GM23338 (cell line): ENCODE data around the gene ZNF292. TPM values are rescaled to one million over a fixed set of nuclear protein-coding genes. Genes with fewer than 3 reads are reported as not detected.

Source experiments
- ATAC-seq: fragments of 200-7000 bp; cut with Tn5 transposase; 3 replicates; pipeline ENCODE4 v1.9.1; 2020
- DNase-seq: peaks from one replicate; pipeline ENCODE4 v3.0.0-alpha.2; 2015; ENCODE audit warnings: low spot score
- H2AFZ ChIP-seq: fragments of 200-600 bp; sonication (generic); 2 replicates; pipeline ENCODE4 v1.8.0; 2016; ENCODE audit warnings: antibody characterized with exemption, mild to moderate bottlenecking, moderate library complexity
- H3F3A ChIP-seq: fragments of 200-600 bp; sonication (generic); replicated peaks from 2 replicates; pipeline ENCODE4 v1.8.0; 2017; ENCODE audit warnings: antibody characterized with exemption, mixed run types, low read depth
- H3K27ac ChIP-seq: fragments of 200-600 bp; sonication (generic); 2 replicates; pipeline ENCODE4 v1.6.1; 2016; ENCODE audit warnings: low read depth
- H3K27me3 ChIP-seq: fragments of 200-600 bp; sonication (generic); 2 replicates; pipeline ENCODE4 v1.8.0; 2016; ENCODE audit warnings: mild to moderate bottlenecking, mixed run types, moderate library complexity; ENCODE audit not compliant: insufficient read depth
- H3K36me3 ChIP-seq: fragments of 200-600 bp; sonication (generic); 2 replicates; pipeline ENCODE4 v1.8.0; 2016; ENCODE audit warnings: mild to moderate bottlenecking; ENCODE audit not compliant: insufficient read depth
- H3K4me1 ChIP-seq: fragments of 200-600 bp; sonication (generic); 2 replicates; pipeline ENCODE4 v1.8.0; 2016; ENCODE audit warnings: mild to moderate bottlenecking, moderate library complexity; ENCODE audit not compliant: insufficient read depth
- H3K4me2 ChIP-seq: fragments of 200-600 bp; sonication (generic); 2 replicates; pipeline ENCODE4 v1.7.1; 2017; ENCODE audit warnings: mixed run types
- H3K4me3 ChIP-seq: fragments of 200-600 bp; sonication (generic); 2 replicates; pipeline ENCODE4 v1.6.1; 2016; ENCODE audit warnings: mixed run types
- H3K79me2 ChIP-seq: fragments of 200-600 bp; sonication (generic); replicated peaks from 2 replicates; pipeline ENCODE4 v1.8.0; 2017; ENCODE audit warnings: mild to moderate bottlenecking; ENCODE audit not compliant: insufficient read depth
- H3K9me2 ChIP-seq: fragments of 200-600 bp; sonication (generic); 2 replicates; pipeline ENCODE4 v1.8.0; 2017; ENCODE audit not compliant: insufficient read depth
- H4K20me1 ChIP-seq: fragments of 200-600 bp; sonication (generic); replicated peaks from 2 replicates; pipeline ENCODE4 v1.8.0; 2017; ENCODE audit warnings: mild to moderate bottlenecking; ENCODE audit not compliant: insufficient read depth
- H3K27ac Mint-ChIP-seq: 2 replicates; pipeline ENCODE4 v1.8.0; 2020; ENCODE audit warnings: inconsistent platforms, mild to moderate bottlenecking, moderate library complexity, mixed read lengths
- H3K27me3 Mint-ChIP-seq: 3 replicates; pipeline ENCODE4 v1.8.0; 2022; ENCODE audit warnings: low read depth, mild to moderate bottlenecking, moderate library complexity, mixed read lengths, inconsistent platforms; ENCODE audit not compliant: insufficient read depth, poor library complexity
- H3K36me3 Mint-ChIP-seq: 3 replicates; pipeline ENCODE4 v1.8.0; 2021; ENCODE audit warnings: low read depth, mild to moderate bottlenecking, inconsistent platforms, moderate library complexity, mixed read lengths
- H3K4me1 Mint-ChIP-seq: 3 replicates; pipeline ENCODE4 v1.8.0; 2020; ENCODE audit warnings: mild to moderate bottlenecking, inconsistent platforms, mixed read lengths
- H3K4me3 Mint-ChIP-seq: 3 replicates; pipeline ENCODE4 v1.8.0; 2021; ENCODE audit warnings: moderate library complexity, mild to moderate bottlenecking, inconsistent platforms, mixed read lengths
- H3K9me3 Mint-ChIP-seq: 3 replicates; pipeline ENCODE4 v1.8.0; 2020; ENCODE audit warnings: moderate library complexity, mild to moderate bottlenecking, inconsistent platforms, mixed read lengths
- CREB1 ChIP-seq: fragments of 250-450 bp; sonication (Bioruptor Pico); IDR thresholded peaks from 2 replicates; pipeline ENCODE4 v1.5.0; 2020; ENCODE audit warnings: low read depth, mild to moderate bottlenecking, moderate library complexity
- CTCF ChIP-seq, 2 experiments: fragments of 200-600 bp in 1 of 2; sonication (generic) in 1 of 2; conservative IDR thresholded peaks; 2 replicates each; pipeline versions ENCODE4 v1.5.1 to v1.6.1; 2016 to 2017; ENCODE audit warnings: antibody characterized with exemption in 2 of 2, low read depth in 2 of 2, mild to moderate bottlenecking in 2 of 2, moderate library complexity in 1 of 2
- ETS1 ChIP-seq: IDR thresholded peaks from 2 replicates; pipeline ENCODE4 v1.6.1; 2016; ENCODE audit warnings: antibody characterized with exemption
- EZH2 ChIP-seq: fragments of 200-600 bp; sonication (generic); IDR thresholded peaks from one replicate; pipeline ENCODE4 v1.8.0; 2017; ENCODE audit warnings: antibody characterized with exemption, mild to moderate bottlenecking, low read depth; ENCODE audit not compliant: unreplicated experiment
- EZH2phosphoT487 ChIP-seq: fragments of 200-600 bp; sonication (generic); IDR thresholded peaks from one replicate; pipeline ENCODE4 v1.8.1; 2018; ENCODE audit warnings: antibody characterized with exemption; ENCODE audit not compliant: unreplicated experiment
- NANOG ChIP-seq: IDR thresholded peaks from 2 replicates; pipeline ENCODE4 v1.6.1; 2016; ENCODE audit warnings: antibody characterized with exemption, borderline replicate concordance
- POLR2AphosphoS5 ChIP-seq: IDR thresholded peaks from 2 replicates; pipeline ENCODE4 v1.6.1; 2016; ENCODE audit warnings: antibody characterized with exemption, low read depth
- STAT1 ChIP-seq: IDR thresholded peaks from one replicate; pipeline ENCODE4 v1.6.1; 2016; ENCODE audit warnings: antibody characterized with exemption; ENCODE audit not compliant: unreplicated experiment
- ZNF114 ChIP-seq: fragments of 250-450 bp; sonication (Bioruptor Pico); IDR thresholded peaks from 2 replicates; pipeline ENCODE4 v1.5.0; 2020; ENCODE audit warnings: mild to moderate bottlenecking, moderate library complexity
- ZNF331 ChIP-seq: fragments of 250-450 bp; sonication (Bioruptor Pico); IDR thresholded peaks from 2 replicates; pipeline ENCODE4 v1.5.0; 2020; ENCODE audit warnings: low read depth, mild to moderate bottlenecking, moderate library complexity
- polyA plus RNA-seq: library from polyadenylated mRNA; unstranded; fragments of >200 nt; fragmentation: Nextera tagmentation; extraction: Ambion mirVana; gene quantifications from 2 replicates; pipeline ENCODE4 v1.2.1, GENCODE V29; 2016
- total RNA-seq: library from RNA; depleted of rRNA; stranded (reverse); fragments of >200 nt; shearing (Covaris generic); gene quantifications from 2 replicates; pipeline ENCODE4 v1.2.3, GENCODE V29; 2014
- TF ChIP-seq, protein P1 (sequence below): IDR thresholded peaks from one replicate; pipeline ENCODE4 v1.6.1; 2018; ENCODE audit warnings: antibody characterized with exemption; ENCODE audit not compliant: unreplicated experiment

ZNF292 gene
- total and polyA plus RNA-seq, 2 experiments from 2014 or later, result 45.7 to 67.9 TPM

DNA sequence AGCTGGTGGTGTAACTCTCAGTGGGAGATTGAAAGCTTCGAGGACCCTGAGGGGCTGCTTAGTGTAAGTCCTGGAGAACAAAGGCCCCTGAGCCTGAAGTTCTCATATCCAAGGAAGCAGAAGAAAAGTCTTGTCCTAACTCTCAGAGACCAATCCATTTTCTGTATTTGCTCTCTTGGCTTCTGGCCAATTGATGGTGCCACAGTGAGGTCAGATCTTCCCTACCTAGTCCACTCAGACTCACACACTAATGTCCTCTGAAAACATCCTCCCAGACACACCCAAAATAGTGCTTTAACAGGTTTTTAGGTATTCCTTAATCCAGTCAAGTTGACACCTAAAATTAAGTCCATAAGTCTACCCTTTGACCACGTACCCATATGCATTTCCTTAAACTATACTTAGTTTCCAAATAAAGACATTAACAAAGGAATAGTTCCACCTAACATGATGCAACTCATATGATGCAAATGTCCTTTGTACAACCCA lies 29.4 kb downstream of the ZNF292 start:
- Histone ChIP-seq H3K27ac (no peak overlapping the region), H3F3A (no peaks in the 10 kb centered on the region), H4K20me1 (peaks cover 19% of the 10 kb centered on the region), H3K79me2 (peaks cover 100% of the 10 kb centered on the region), H3K9me2 (no peaks in the 10 kb centered on the region), H3K4me3 (no peak overlapping the region), H3K4me1 (peaks cover 58% of the 10 kb centered on the region), H3K36me3 (no peaks in the 10 kb centered on the region), H2AFZ (no peak overlapping the region), H3K4me2 (no peak overlapping the region), H3K27me3 (no peaks in the 10 kb centered on the region)
- Mint-ChIP-seq H3K36me3 (peaks cover 15% of the 10 kb centered on the region; the same call in 1 of the 3 replicates), H3K27me3 (peaks cover 7% of the 10 kb centered on the region), H3K27ac (no peak overlapping the region; the same call in 1 of the 2 replicates), H3K4me1 (peaks cover 39% of the 10 kb centered on the region), H3K4me3 (no peak overlapping the region), H3K9me3 (no peaks in the 10 kb centered on the region)
- no peak for ATAC-seq
- TF ChIP-seq ZNF114 (CRISPR knock-in tag) (no peak), ETS1 (no peak)
- TF ChIP-seq, protein P1, sequence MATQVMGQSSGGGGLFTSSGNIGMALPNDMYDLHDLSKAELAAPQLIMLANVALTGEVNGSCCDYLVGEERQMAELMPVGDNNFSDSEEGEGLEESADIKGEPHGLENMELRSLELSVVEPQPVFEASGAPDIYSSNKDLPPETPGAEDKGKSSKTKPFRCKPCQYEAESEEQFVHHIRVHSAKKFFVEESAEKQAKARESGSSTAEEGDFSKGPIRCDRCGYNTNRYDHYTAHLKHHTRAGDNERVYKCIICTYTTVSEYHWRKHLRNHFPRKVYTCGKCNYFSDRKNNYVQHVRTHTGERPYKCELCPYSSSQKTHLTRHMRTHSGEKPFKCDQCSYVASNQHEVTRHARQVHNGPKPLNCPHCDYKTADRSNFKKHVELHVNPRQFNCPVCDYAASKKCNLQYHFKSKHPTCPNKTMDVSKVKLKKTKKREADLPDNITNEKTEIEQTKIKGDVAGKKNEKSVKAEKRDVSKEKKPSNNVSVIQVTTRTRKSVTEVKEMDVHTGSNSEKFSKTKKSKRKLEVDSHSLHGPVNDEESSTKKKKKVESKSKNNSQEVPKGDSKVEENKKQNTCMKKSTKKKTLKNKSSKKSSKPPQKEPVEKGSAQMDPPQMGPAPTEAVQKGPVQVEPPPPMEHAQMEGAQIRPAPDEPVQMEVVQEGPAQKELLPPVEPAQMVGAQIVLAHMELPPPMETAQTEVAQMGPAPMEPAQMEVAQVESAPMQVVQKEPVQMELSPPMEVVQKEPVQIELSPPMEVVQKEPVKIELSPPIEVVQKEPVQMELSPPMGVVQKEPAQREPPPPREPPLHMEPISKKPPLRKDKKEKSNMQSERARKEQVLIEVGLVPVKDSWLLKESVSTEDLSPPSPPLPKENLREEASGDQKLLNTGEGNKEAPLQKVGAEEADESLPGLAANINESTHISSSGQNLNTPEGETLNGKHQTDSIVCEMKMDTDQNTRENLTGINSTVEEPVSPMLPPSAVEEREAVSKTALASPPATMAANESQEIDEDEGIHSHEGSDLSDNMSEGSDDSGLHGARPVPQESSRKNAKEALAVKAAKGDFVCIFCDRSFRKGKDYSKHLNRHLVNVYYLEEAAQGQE, result no peak
- DNase-seq, result no peak

DNA sequence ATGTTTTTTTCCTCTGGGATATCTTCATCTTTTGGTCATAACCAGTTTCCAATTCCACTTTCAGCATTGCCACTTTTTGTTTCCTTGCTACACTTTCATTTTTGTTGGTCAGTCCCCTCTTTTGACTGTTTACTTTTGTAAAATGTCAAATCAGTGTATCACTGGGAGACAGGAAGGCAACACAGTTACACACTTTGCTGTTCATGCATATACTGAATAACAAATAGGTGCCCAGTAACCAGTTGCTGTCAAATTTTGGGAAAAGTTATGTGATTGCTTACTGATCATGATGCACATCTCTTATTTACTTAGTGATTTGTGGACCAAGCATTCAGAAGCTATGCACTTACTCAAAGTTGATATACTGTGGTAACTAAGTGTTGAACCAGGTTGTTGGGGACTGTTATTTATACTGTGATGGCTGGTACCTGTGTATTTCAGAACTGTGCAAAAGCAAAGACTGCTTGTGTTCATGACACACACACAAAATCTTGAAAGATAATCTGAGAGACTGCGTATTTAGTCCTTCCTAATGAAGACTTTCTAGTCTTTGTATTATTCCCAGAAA lies 41.0 kb downstream of the ZNF292 start:
- DNase-seq (no peak), ATAC-seq (no peak)
- Histone ChIP-seq H3K79me2 (peaks cover 100% of the 10 kb centered on the region), H3K36me3 (no peaks in the 10 kb centered on the region), H3K4me3 (no peak overlapping the region), H3K27me3 (no peaks in the 10 kb centered on the region), H3K4me2 (no peak overlapping the region), H3K9me2 (no peaks in the 10 kb centered on the region), H4K20me1 (peaks cover 22% of the 10 kb centered on the region), H3K27ac (no peak overlapping the region), H2AFZ (no peak overlapping the region), H3F3A (no peaks in the 10 kb centered on the region), H3K4me1 (peaks cover 8% of the 10 kb centered on the region; the same call in 1 of the 2 replicates)
- Mint-ChIP-seq H3K36me3 (peaks cover 3% of the 10 kb centered on the region; the same call in 1 of the 3 replicates), H3K27me3 (peaks cover 1% of the 10 kb centered on the region), H3K9me3 (no peaks in the 10 kb centered on the region; the same call in 2 of the 3 replicates), H3K4me1 (peaks cover 4% of the 10 kb centered on the region), H3K27ac (no peak overlapping the region), H3K4me3 (no peak overlapping the region)
- TF ChIP-seq ZNF114 (CRISPR knock-in tag), result no peak
- TF ChIP-seq POLR2AphosphoS5, result no peak
- no peak for TF ChIP-seq ETS1
- TF ChIP-seq EZH2phosphoT487, result no peak
- no peak for TF ChIP-seq CTCF (conservative IDR thresholded peaks at IDR 0.05; ENCODE audit: low read depth in 2 of 2)
- TF ChIP-seq, protein P1, result no peak
- no peak for TF ChIP-seq EZH2
- TF ChIP-seq NANOG, result no peak
- TF ChIP-seq CREB1 (CRISPR knock-in tag), result no peak
- no peak for TF ChIP-seq ZNF331 (CRISPR knock-in tag)
- TF ChIP-seq STAT1, result no peak
